H9 (cell line): Measurements from ENCODE around the gene KPNA1. TPM values are rescaled to one million over a fixed set of nuclear protein-coding genes. Genes with fewer than 3 reads are reported as not detected.
"Not testable (repeated sequence)": the region's sequence is repeated elsewhere in the genome, so short reads cannot be mapped to it uniquely, and the experiment has no call there.

Experiments
- DNase-seq: peaks from one replicate; pipeline ENCODE4 v3.0.0-alpha.2; 2017
- H2AFZ ChIP-seq: one replicate; pipeline ENCODE4 v1.6.1; 2013; ENCODE audit warnings: mild to moderate bottlenecking, low read length, control low read depth, moderate library complexity
- H2AK5ac ChIP-seq: 2 replicates; pipeline ENCODE4 v1.6.1; 2013; ENCODE audit warnings: low read length, control low read depth, mixed read lengths; ENCODE audit not compliant: insufficient read length
- H2BK120ac ChIP-seq: one replicate; pipeline ENCODE4 v1.6.1; 2013; ENCODE audit warnings: low read depth, mild to moderate bottlenecking, low read length, control low read depth, inconsistent platforms; ENCODE audit not compliant: poor library complexity, severe bottlenecking
- H2BK12ac ChIP-seq: 2 replicates; pipeline ENCODE4 v1.6.1; 2013; ENCODE audit warnings: low read length, control low read depth, mixed read lengths, low read depth; ENCODE audit not compliant: insufficient read length
- H2BK15ac ChIP-seq: 2 replicates; pipeline ENCODE4 v1.6.1; 2013; ENCODE audit warnings: low read depth, low read length, control low read depth
- H2BK20ac ChIP-seq: one replicate; pipeline ENCODE4 v1.6.1; 2013; ENCODE audit warnings: low read depth, mild to moderate bottlenecking, low read length, control low read depth, inconsistent platforms; ENCODE audit not compliant: poor library complexity, severe bottlenecking
- H2BK5ac ChIP-seq: 2 replicates; pipeline ENCODE4 v1.6.1; 2013; ENCODE audit warnings: low read length, control low read depth, mixed read lengths; ENCODE audit not compliant: insufficient read length
- H3K14ac ChIP-seq: 2 replicates; pipeline ENCODE4 v1.6.1; 2013; ENCODE audit warnings: low read length, control low read depth; ENCODE audit not compliant: insufficient read depth
- H3K18ac ChIP-seq: 2 replicates; pipeline ENCODE4 v1.6.1; 2013; ENCODE audit warnings: low read depth, mild to moderate bottlenecking, mixed read lengths, low read length, control low read depth; ENCODE audit not compliant: insufficient read length
- H3K23ac ChIP-seq: 2 replicates; pipeline ENCODE4 v1.6.1; 2013; ENCODE audit warnings: low read length, control low read depth, mixed read lengths, low read depth; ENCODE audit not compliant: insufficient read length
- H3K23me2 ChIP-seq: 2 replicates; pipeline ENCODE4 v1.6.1; 2013; ENCODE audit warnings: low read depth, mild to moderate bottlenecking, mixed read lengths, low read length, control low read depth; ENCODE audit not compliant: insufficient read length, poor library complexity, severe bottlenecking
- H3K27ac ChIP-seq: 2 replicates; pipeline ENCODE4 v1.5.1; 2013; ENCODE audit warnings: low read length, control low read depth, mixed read lengths, low read depth; ENCODE audit not compliant: insufficient read length
- H3K27me3 ChIP-seq: 2 replicates; pipeline ENCODE4 v1.6.1; 2013; ENCODE audit warnings: low read length, control low read depth, inconsistent platforms; ENCODE audit not compliant: insufficient read depth
- H3K4ac ChIP-seq: 2 replicates; pipeline ENCODE4 v1.6.1; 2013; ENCODE audit warnings: low read depth, mild to moderate bottlenecking, control low read depth, inconsistent platforms, low read length, moderate library complexity
- H3K4me1 ChIP-seq: 2 replicates; pipeline ENCODE4 v1.6.1; 2013; ENCODE audit warnings: low read length, control low read depth, inconsistent platforms; ENCODE audit not compliant: insufficient read depth
- H3K4me2 ChIP-seq: 2 replicates; pipeline ENCODE4 v1.6.1; 2013; ENCODE audit warnings: low read length, control low read depth, mixed read lengths; ENCODE audit not compliant: insufficient read length, insufficient read depth
- H3K56ac ChIP-seq: 2 replicates; pipeline ENCODE4 v1.6.1; 2013; ENCODE audit warnings: low read depth, mild to moderate bottlenecking, mixed read lengths, low read length, control low read depth; ENCODE audit not compliant: insufficient read length
- H3K79me1 ChIP-seq: 2 replicates; pipeline ENCODE4 v1.6.1; 2013; ENCODE audit warnings: low read depth, mild to moderate bottlenecking, moderate library complexity, low read length, control low read depth, inconsistent platforms; ENCODE audit not compliant: insufficient read depth, poor library complexity, severe bottlenecking
- H3K79me2 ChIP-seq: 2 replicates; pipeline ENCODE4 v1.6.1; 2013; ENCODE audit warnings: low read length, control low read depth, inconsistent platforms; ENCODE audit not compliant: insufficient read depth
- H3K9ac ChIP-seq: 2 replicates; pipeline ENCODE4 v1.6.1; 2013; ENCODE audit warnings: low read length, control low read depth, mixed read lengths; ENCODE audit not compliant: insufficient read length; ENCODE audit errors: extremely low read depth
- H3K9me3 ChIP-seq: one replicate; pipeline ENCODE4 v1.6.1; 2013; ENCODE audit warnings: low read depth, low read length, inconsistent platforms; ENCODE audit not compliant: control insufficient read depth
- H3T11ph ChIP-seq: one replicate; pipeline ENCODE4 v1.6.1; 2013; ENCODE audit warnings: mild to moderate bottlenecking, low read length, control low read depth, inconsistent platforms
- H4K20me1 ChIP-seq: one replicate; pipeline ENCODE4 v1.6.1; 2013; ENCODE audit not compliant: control insufficient read depth, insufficient read length, insufficient read depth
- H4K5ac ChIP-seq: 2 replicates; pipeline ENCODE4 v1.6.1; 2013; ENCODE audit warnings: low read depth, mild to moderate bottlenecking, mixed read lengths, low read length, control low read depth; ENCODE audit not compliant: insufficient read length
- H4K8ac ChIP-seq: replicated peaks from 2 replicates; pipeline ENCODE4 v1.6.1; 2013; ENCODE audit warnings: low read length, control low read depth, mixed read lengths, low read depth; ENCODE audit not compliant: insufficient read length
- H4K91ac ChIP-seq: 2 replicates; pipeline ENCODE4 v1.6.1; 2013; ENCODE audit warnings: low read depth, mild to moderate bottlenecking, moderate library complexity, mixed read lengths, low read length, control low read depth; ENCODE audit not compliant: insufficient read length
- H3K27ac Mint-ChIP-seq, 3 experiments: 2 replicates in 2 of 3; 3 replicates in 1 of 3; pipeline ENCODE4 v1.8.0; 2020 to 2021; ENCODE audit warnings: mixed read lengths in 3 of 3, mild to moderate bottlenecking in 1 of 3, moderate library complexity in 1 of 3
- H3K27me3 Mint-ChIP-seq: 2 replicates; pipeline ENCODE4 v1.8.0; 2021; ENCODE audit warnings: low read depth, mild to moderate bottlenecking, moderate library complexity, mixed read lengths
- H3K36me3 Mint-ChIP-seq, 3 experiments: 2 replicates in 2 of 3; 3 replicates in 1 of 3; pipeline ENCODE4 v1.8.0; 2020 to 2021; ENCODE audit warnings: low read depth in 3 of 3, mixed read lengths in 3 of 3; ENCODE audit not compliant: insufficient read depth in 1 of 3
- H3K4me1 Mint-ChIP-seq, 2 experiments: 2 replicates each; pipeline ENCODE4 v1.8.0; 2020; ENCODE audit warnings: mixed read lengths in 2 of 2
- H3K4me3 Mint-ChIP-seq, 2 experiments: 2 replicates in 1 of 2; 3 replicates in 1 of 2; pipeline ENCODE4 v1.8.0; 2020 to 2021; ENCODE audit warnings: mild to moderate bottlenecking in 2 of 2, mixed read lengths in 2 of 2, moderate library complexity in 1 of 2
- H3K9me3 Mint-ChIP-seq, 2 experiments: 2 replicates in 1 of 2; 3 replicates in 1 of 2; pipeline ENCODE4 v1.8.0; 2020; ENCODE audit warnings: mild to moderate bottlenecking in 2 of 2, mixed read lengths in 2 of 2, moderate library complexity in 1 of 2
- CTCF ChIP-seq: fragments of 200-600 bp; sonication (generic); conservative IDR thresholded peaks from 3 replicates; pipeline ENCODE4 v1.8.0; 2021; ENCODE audit warnings: antibody characterized with exemption, mild to moderate bottlenecking
- WGBS: extraction: QIAGEN DNeasy Blood & Tissue Kit; methylation state at CpG from one replicate; pipeline ENCODE4 v1.1.7; 2013; ENCODE audit warnings: missing lambda C conversion rate, low lambda C conversion rate, mixed read lengths; ENCODE audit not compliant: insufficient read length; ENCODE audit errors: extremely low coverage; 5-methylcytosine and 5-hydroxymethylcytosine counted together
- total RNA-seq: library from RNA; stranded (reverse); gene quantifications from 2 replicates; pipeline ENCODE4 v1.2.1, GENCODE V29; 2021

The KPNA1 gene
- total RNA-seq, 1 experiment from 2014 or later = 71.7 TPM

GRCh38 chr3:122502139-122502538, 12.6 kb downstream of the KPNA1 start:
- peaks cover 29 to 39% of the 10 kb centered on the region in 2 experiments for H3K4me1 Mint-ChIP-seq
- Histone ChIP-seq H2BK120ac (no peak overlapping the region), H3K4me1 (no peaks in the 10 kb centered on the region; the same call in none of the 2 replicates), H3K14ac (no peak overlapping the region), H3K56ac (no peak overlapping the region), H2BK15ac (no peak overlapping the region), H3T11ph (no peak overlapping the region), H3K4ac (no peak overlapping the region), H3K9ac (no peak overlapping the region), H4K5ac (no peak overlapping the region), H2BK12ac (no peak overlapping the region), H2BK5ac (no peak overlapping the region), H2AK5ac (no peak overlapping the region), H4K8ac (no peak overlapping the region), H4K20me1 (no peaks in the 10 kb centered on the region), H3K18ac (no peak overlapping the region), H2AFZ (no peak overlapping the region), H3K79me1 (peaks cover 7% of the 10 kb centered on the region), H3K27me3 (no peaks in the 10 kb centered on the region), H3K23me2 (no peaks in the 10 kb centered on the region), H3K79me2 (peaks cover 12% of the 10 kb centered on the region; the same call in 1 of the 2 replicates), H4K91ac (no peak overlapping the region), H3K27ac (no peak overlapping the region), H3K9me3 (no peaks in the 10 kb centered on the region), H3K23ac (no peak overlapping the region), H3K4me2 (no peak overlapping the region), H2BK20ac (no peak overlapping the region)
- no peaks in the 10 kb centered on the region; a peak in 2 of 7 replicates for H3K36me3 Mint-ChIP-seq
- TF ChIP-seq CTCF = no peak
- no peaks in the 10 kb centered on the region for H3K9me3 Mint-ChIP-seq
- no peaks in the 10 kb centered on the region for H3K27me3 Mint-ChIP-seq
- no peak overlapping the region for H3K27ac Mint-ChIP-seq
- WGBS = no CpG with 5 or more reads among the region's 2 CpGs
- no peak for DNase-seq
- no peak overlapping the region for H3K4me3 Mint-ChIP-seq

GRCh38 chr3:122500964-122501363, 13.8 kb downstream of the KPNA1 start:
- not testable (repeated sequence) for H4K20me1 ChIP-seq, H3K14ac ChIP-seq, H3K4me3 Mint-ChIP-seq, DNase-seq, H3K18ac ChIP-seq, H3K4me2 ChIP-seq, H2AFZ ChIP-seq, H3K4me1 ChIP-seq, H2BK5ac ChIP-seq, H3K27ac ChIP-seq, H3K27me3 Mint-ChIP-seq, H2AK5ac ChIP-seq, H3K9me3 Mint-ChIP-seq, H3K27me3 ChIP-seq, H3K9me3 ChIP-seq, H4K91ac ChIP-seq, H2BK20ac ChIP-seq, H2BK120ac ChIP-seq, H3K56ac ChIP-seq, H4K8ac ChIP-seq, H4K5ac ChIP-seq, H2BK15ac ChIP-seq, H3K27ac Mint-ChIP-seq, H3T11ph ChIP-seq, H3K23me2 ChIP-seq, H3K36me3 Mint-ChIP-seq, H3K4ac ChIP-seq, H3K9ac ChIP-seq, H2BK12ac ChIP-seq, H3K23ac ChIP-seq
- WGBS = no CpG with 5 or more reads among the region's 6 CpGs
- H3K4me1 Mint-ChIP-seq = peaks cover 36 to 48% of the 10 kb centered on the region in 2 experiments
- H3K79me1 ChIP-seq = peaks cover 10% of the 10 kb centered on the region
- H3K79me2 ChIP-seq = peaks cover 12% of the 10 kb centered on the region; the same call in 1 of the 2 replicates
